ENCODE results near the gene NKD2. TPM values are rescaled to one million over a fixed set of nuclear protein-coding genes. Genes with fewer than 3 reads are reported as not detected.
"Not testable (repeated sequence)": the region's sequence is repeated elsewhere in the genome, so short reads cannot be mapped to it uniquely, and the experiment has no call there.

NKD2 gene
- total and polyA plus RNA-seq, 11 donors, result 0.56 to 6.6 (median 2.3) TPM

- no peak overlapping the region for H3K27ac ChIP-seq
- WGBS, 4 donors, result 87 to 93% (median 90%) methylated on average over 24 to 26 of the region's 26 CpGs
- peaks cover 0 to 5% (median 0%) of the 10 kb centered on the region in 12 donors for H3K4me1 ChIP-seq
- peaks cover 3 to 91% (median 86%) of the 10 kb centered on the region in 9 donors for H3K36me3 ChIP-seq
- intact Hi-C loops (cut with DNase I), result no loop called here
- H3K27me3 ChIP-seq, result no peaks in the 10 kb centered on the region
- no peak overlapping the region for H3K4me3 ChIP-seq
- no peak for TF ChIP-seq POLR2A (IDR thresholded peaks at IDR 0.05)
- DNase-seq, result no peak
- no peaks in the 10 kb centered on the region for H3K9me3 ChIP-seq
- ATAC-seq, result no peak
Measured at GRCh38 chr5:1081519-1081918, 72.9 kb downstream of the NKD2 start.

GRCh38 chr5:1083026-1083425, 74.4 kb downstream of the NKD2 start:
- H3K9me3 ChIP-seq; intact Hi-C loops (cut with DNase I); ATAC-seq; H3K27me3 ChIP-seq; H3K4me1 ChIP-seq; H3K4me3 ChIP-seq; DNase-seq: not testable (repeated sequence)
- 66 to 81% (median 75%) methylated on average over 12 to 15 of the region's 15 CpGs for WGBS, 4 donors
- Histone ChIP-seq H3K36me3 (peaks cover 5 to 91% (median 86%) of the 10 kb centered on the region in 9 donors), H3K27ac (peak overlapping the region in 1 of 12 donors; percentile 52)

- WGBS, 4 donors, result 93 to 96% (median 95%) methylated on average over 43 to 57 of the region's 57 CpGs
- intact Hi-C loops (cut with DNase I), result no loop called here
- DNase-seq (no peak), ATAC-seq (no peak)
- peak overlapping the region in 2 of 12 donors; percentile 6 to 52 for H3K27ac ChIP-seq
- no peak for TF ChIP-seq POLR2A (IDR thresholded peaks at IDR 0.05)
- no peak for TF ChIP-seq CTCF (IDR thresholded peaks at IDR 0.05)
- no peaks in the 10 kb centered on the region for H3K9me3 ChIP-seq
- no peak overlapping the region for H3K4me3 ChIP-seq
- no peaks in the 10 kb centered on the region for H3K27me3 ChIP-seq
- H3K36me3 ChIP-seq, result peaks cover 5 to 93% (median 86%) of the 10 kb centered on the region in 9 donors
- H3K4me1 ChIP-seq, result peaks cover 0 to 8% (median under 1%) of the 10 kb centered on the region in 12 donors
Measured at GRCh38 chr5:1083823-1084605, 75.4 kb downstream of the NKD2 start.

GRCh38 chr5:1085391-1085790, 76.8 kb downstream of the NKD2 start:
- peaks cover 5 to 93% (median 75%) of the 10 kb centered on the region in 9 donors for H3K36me3 ChIP-seq
- ATAC-seq (no peak), DNase-seq (no peak)
- 93 to 98% (median 97%) methylated on average over 28 to 39 of the region's 39 CpGs for WGBS, 4 donors
- no peak for TF ChIP-seq CTCF (IDR thresholded peaks at IDR 0.05)
- no peak for TF ChIP-seq POLR2A (IDR thresholded peaks at IDR 0.05)
- no peaks in the 10 kb centered on the region for H3K9me3 ChIP-seq
- H3K4me3 ChIP-seq, result no peak overlapping the region
- H3K27ac ChIP-seq, result no peak overlapping the region
- H3K27me3 ChIP-seq, result no peaks in the 10 kb centered on the region
- intact Hi-C loops (cut with DNase I), result loop anchor here in 1 of 10 donors (5.0 kb wide), 1 partner anchor 38 kb away; no protein-coding TSS in a partner anchor
- peaks cover 0 to 20% (median 14%) of the 10 kb centered on the region in 12 donors for H3K4me1 ChIP-seq

GRCh38 chr5:1086137-1086536, 77.5 kb downstream of the NKD2 start:
- Histone ChIP-seq H3K27ac (no peak overlapping the region), H3K27me3 (no peaks in the 10 kb centered on the region), H3K9me3 (no peaks in the 10 kb centered on the region), H3K36me3 (peaks cover 5 to 93% (median 71%) of the 10 kb centered on the region in 9 donors), H3K4me1 (peaks cover 0 to 24% (median 21%) of the 10 kb centered on the region in 12 donors), H3K4me3 (no peak overlapping the region)
- TF ChIP-seq POLR2A (IDR thresholded peaks at IDR 0.05), result no peak
- no peak for TF ChIP-seq CTCF (IDR thresholded peaks at IDR 0.05)
- no peak for ATAC-seq
- WGBS, 4 donors, result 79 to 91% (median 86%) methylated on average over 11 of the region's 11 CpGs
- DNase-seq, result no peak
- intact Hi-C loops (cut with DNase I), result loop anchor here in 1 of 10 donors (5.0 kb wide), 1 partner anchor 39 kb away; no protein-coding TSS in a partner anchor
